ENCODE data around the gene SLFN11. TPM values are rescaled to one million over a fixed set of nuclear protein-coding genes. Genes with fewer than 3 reads are reported as not detected.
"Not testable (repeated sequence)": the region's sequence is repeated elsewhere in the genome, so short reads cannot be mapped to it uniquely, and the experiment has no call there.

SLFN11 gene
- total and polyA plus RNA-seq, 2 of the 4 experiments (the other 2 are of a cell fraction) = 29.9 to 144 TPM

DNA sequence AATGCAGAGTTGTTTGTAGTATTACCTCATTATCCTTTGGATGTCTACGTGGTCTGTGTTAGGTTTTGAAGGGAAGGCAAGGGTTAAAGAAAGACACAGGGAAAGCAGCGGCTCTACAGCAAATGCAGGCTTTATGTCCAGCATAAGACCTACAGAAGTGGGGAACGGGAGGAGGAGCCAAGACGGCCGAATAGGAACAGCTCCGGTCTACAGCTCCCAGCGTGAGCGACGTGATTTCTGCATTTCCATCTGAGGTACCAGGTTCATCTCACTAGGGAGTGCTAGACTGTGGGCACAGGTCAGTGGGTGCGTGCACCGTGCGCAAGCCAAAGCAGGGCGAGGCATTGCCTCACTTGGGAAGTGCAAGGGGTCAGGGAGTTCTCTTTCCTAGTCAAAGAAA lies 20.4 kb upstream of the SLFN11 start:
- intact Hi-C loops (cut with micrococcal nuclease); H3K36me3 ChIP-seq (ENCODE audit: control insufficient read depth, insufficient read depth, low read length); H3K27ac ChIP-seq (ENCODE audit: insufficient read depth, low read length); H4K8ac ChIP-seq (ENCODE audit: low read depth in 2 of 2, low read length in 2 of 2); H3K56ac ChIP-seq (ENCODE audit: extremely low read depth, insufficient read depth, low read length); H2AFZ ChIP-seq (replicated peaks; ENCODE audit: low read length, poor library complexity); H3K9me1 ChIP-seq (ENCODE audit: insufficient read depth, low read length); H2AK5ac ChIP-seq (ENCODE audit: low read depth, low read length); H3K27me3 ChIP-seq (ENCODE audit: control insufficient read depth, insufficient read depth, low read length); in situ Hi-C loops (cut with MboI; ENCODE audit: low sequenced_read_pairs); CTCF ChIA-PET; H2AK9ac ChIP-seq (replicated peaks; ENCODE audit: low read depth, low read length, poor library complexity); H3K9ac ChIP-seq (ENCODE audit: low read depth, low read length); H4K5ac ChIP-seq (ENCODE audit: low read depth, low read length); H3K4me2 ChIP-seq (ENCODE audit: low read depth, low read length); H3K9me3 ChIP-seq (ENCODE audit: control insufficient read depth, insufficient read depth, low read length); H3K4ac ChIP-seq (ENCODE audit: low read depth, low read length); dilution Hi-C loops (cut with HindIII; ENCODE audit: low sequenced_read_pairs, unreplicated experiment); POLR2A ChIA-PET (ENCODE audit: unreplicated experiment); H3K18ac ChIP-seq (ENCODE audit: low read depth, low read length); H3K23ac ChIP-seq (ENCODE audit: low read depth, low read length); H2BK5ac ChIP-seq (ENCODE audit: low read depth, low read length, poor library complexity, severe bottlenecking); ATAC-seq (ENCODE audit: low read depth); H2BK20ac ChIP-seq (ENCODE audit: low read depth, low read length); H2BK15ac ChIP-seq (ENCODE audit: low read depth, low read length); H4K20me1 ChIP-seq (ENCODE audit: insufficient read depth, low read length); H3K4me1 ChIP-seq (ENCODE audit: control insufficient read depth, insufficient read depth, low read length); H4K91ac ChIP-seq (ENCODE audit: insufficient read depth, low read depth, low read length); H3K14ac ChIP-seq (replicated peaks; ENCODE audit: low read depth, low read length); DNase-seq; H3K4me3 ChIP-seq (ENCODE audit: insufficient read depth, low read depth, low read length); H3K79me1 ChIP-seq (ENCODE audit: low read depth in 1 of 2, low read length in 2 of 2); BruUV-seq (replicated peaks); H2BK120ac ChIP-seq (ENCODE audit: low read depth, low read length): not testable (repeated sequence)
- 90% methylated on average over 9 of the region's 13 CpGs; no CpG with 5 or more reads in 1 of the 2 experiments for WGBS, 2 experiments (ENCODE audit: extremely low coverage in 2 of 2, insufficient read length in 1 of 2)

All from IMR-90 (cell line).